Fibroblast of skin of left biceps (primary cell): ENCODE data around the gene SLCO1B3.
"Not testable (repeated sequence)": the region's sequence is repeated elsewhere in the genome, so short reads cannot be mapped to it uniquely, and the experiment has no call there.

Source experiments
- DNase-seq, 2 experiments: peaks; one replicate each; pipeline ENCODE4 v3.0.0-alpha.2; 2013; ENCODE audit warnings: low read depth in 2 of 2

The SLCO1B3 gene, protein sequence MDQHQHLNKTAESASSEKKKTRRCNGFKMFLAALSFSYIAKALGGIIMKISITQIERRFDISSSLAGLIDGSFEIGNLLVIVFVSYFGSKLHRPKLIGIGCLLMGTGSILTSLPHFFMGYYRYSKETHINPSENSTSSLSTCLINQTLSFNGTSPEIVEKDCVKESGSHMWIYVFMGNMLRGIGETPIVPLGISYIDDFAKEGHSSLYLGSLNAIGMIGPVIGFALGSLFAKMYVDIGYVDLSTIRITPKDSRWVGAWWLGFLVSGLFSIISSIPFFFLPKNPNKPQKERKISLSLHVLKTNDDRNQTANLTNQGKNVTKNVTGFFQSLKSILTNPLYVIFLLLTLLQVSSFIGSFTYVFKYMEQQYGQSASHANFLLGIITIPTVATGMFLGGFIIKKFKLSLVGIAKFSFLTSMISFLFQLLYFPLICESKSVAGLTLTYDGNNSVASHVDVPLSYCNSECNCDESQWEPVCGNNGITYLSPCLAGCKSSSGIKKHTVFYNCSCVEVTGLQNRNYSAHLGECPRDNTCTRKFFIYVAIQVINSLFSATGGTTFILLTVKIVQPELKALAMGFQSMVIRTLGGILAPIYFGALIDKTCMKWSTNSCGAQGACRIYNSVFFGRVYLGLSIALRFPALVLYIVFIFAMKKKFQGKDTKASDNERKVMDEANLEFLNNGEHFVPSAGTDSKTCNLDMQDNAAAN

DNA sequence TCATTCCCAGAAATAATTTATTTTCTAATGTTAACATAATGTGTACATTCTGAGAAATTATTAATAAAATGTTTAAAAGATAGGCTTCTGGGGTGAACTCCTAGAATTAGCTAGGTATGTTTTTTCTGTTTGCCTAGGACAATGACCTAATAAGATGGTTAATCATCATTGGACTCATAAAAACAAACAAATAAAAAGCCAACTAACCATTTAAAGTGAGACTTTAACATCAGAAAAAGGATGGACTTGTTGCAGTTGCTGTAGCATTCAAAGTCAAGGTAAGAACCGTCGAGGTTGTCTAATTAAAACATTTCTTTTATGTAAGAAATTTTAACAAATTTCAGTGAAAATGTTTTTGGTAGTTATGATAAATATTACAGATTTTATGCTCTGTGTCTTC lies at the start of gene SLCO1B3:
Gene SLCO1B3 (plus strand): TSS at position 219 of the 400 bp plus-strand sequence. CDS start 5,034 bp downstream, outside the sequence.
- no peak for DNase-seq

DNA sequence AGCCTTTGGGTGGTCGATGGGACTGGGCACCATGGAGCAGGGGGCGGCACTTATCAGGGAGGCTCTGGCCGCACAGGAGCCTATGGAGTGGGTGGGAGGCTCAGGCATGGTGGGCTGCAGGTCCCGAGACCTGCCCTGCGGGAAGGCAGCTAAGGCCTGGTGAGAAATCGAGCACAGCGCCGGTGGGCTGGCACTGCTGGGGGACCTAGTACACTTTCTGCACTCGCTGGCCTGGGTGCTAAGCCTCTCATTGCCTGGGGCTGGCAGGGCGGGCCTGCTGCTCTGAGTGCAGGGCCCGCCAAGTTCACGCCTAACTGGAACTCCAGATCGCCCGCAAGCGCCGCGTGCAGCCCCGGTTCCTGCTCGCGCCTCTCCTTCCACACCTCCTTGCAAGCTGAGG lies 33.1 kb upstream of the SLCO1B3 start:
- no peak for DNase-seq

DNA sequence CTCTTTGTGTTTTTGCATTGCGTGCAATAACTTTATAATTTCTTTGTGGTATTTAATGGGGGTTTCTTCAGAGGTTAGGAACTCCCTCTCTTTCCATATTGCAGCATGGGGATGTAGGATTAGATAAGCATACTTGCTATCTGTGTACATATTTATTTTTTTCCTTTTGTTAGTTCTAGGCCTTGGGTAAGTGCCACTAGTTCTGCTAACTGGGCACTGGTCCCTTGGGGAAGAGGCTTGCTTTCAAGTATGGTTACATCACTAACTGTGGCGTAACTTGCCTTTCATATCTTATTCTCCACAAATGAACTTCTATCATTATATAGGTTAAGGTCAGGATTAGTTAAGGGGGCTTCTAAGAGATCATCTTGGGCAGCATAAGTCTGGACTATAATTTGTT lies 31.5 kb upstream of the SLCO1B3 start:
- no peak for DNase-seq

DNA sequence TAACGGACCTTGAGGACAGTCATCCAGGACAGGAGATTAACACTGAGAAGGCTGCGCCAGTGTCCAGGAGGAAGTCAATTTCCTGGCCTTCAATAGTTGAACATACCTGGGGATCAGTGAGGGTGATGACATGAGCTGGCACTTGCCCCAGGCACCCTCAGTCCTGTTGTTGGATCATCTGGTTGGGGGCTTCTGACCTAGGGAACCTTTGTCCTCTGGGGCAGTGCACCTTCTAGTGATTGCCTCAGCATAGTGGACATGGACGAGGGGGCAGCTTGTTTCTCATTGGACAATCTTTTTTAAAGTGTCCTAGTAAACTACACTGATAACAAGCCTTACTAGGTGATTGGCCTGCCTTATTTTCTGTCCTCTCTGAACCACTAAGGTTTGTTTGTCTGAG lies 30.5 kb upstream of the SLCO1B3 start:
- DNase-seq: not testable (repeated sequence)

DNA sequence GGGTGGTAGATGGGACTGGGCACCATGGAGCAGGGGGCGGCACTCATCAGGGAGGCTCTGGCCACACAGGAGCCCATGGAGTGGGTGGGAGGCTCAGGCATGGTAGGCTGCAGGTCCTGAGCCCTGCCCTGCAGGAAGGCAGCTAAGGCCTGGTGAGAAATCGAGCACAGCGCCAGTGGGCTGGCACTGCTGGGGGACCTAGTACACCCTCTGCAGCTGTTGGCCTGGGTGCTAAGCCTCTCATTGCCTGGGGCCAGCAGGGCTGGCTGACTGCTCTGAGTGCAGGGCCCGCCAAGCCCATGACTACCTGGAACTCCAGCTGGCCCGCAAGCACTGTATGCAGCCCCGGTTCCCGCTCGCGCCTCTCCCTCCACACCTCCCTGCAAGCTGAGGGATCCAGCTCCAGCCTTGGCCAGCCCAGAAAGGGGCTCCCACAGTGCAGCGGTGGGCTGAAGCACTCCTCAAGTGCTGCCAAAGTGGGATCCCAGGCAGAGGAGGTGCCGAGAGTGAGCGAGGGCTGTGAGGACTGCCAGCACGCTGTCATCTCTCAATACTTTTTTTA lies 26.6 kb upstream of the SLCO1B3 start:
- DNase-seq: not testable (repeated sequence)

DNA sequence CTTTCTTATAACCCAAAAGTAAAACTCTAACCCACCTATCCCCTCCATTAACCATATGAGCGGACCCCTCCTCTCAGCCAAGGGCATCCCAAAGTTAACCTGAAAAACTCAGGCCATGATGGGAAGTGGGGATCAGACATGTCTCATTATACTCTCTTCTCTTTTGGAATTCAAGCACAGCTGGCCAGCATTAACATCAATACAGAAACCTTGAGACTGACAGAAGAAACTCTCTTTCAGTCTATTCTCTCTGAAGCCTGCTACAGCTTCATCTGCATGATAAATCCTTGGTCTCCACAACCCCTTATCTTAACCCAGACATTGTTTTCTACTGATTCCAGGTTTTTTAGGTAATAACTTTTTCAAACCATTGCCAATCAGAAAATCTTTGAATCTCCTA lies 17.5 kb upstream of the SLCO1B3 start:
- DNase-seq: no peak

DNA sequence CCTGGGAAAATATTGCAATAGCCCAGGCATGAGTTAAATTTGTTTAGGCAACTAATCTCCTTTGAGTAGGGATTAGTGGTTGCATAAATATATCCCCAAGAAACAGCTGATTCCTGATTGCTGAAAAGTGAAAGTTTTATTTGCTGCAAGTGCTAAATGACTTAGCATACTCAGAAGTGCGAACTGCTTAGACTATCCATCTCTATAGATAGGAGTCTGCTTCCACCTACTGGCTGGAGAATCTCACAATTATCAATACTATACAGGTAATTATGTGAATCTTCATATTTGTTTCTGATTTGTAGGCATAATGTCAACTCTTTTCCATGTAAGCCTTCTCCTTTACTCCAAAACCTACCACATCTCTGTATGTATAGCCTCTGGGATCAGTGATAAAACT lies 12.0 kb upstream of the SLCO1B3 start:
- DNase-seq: no peak

DNA sequence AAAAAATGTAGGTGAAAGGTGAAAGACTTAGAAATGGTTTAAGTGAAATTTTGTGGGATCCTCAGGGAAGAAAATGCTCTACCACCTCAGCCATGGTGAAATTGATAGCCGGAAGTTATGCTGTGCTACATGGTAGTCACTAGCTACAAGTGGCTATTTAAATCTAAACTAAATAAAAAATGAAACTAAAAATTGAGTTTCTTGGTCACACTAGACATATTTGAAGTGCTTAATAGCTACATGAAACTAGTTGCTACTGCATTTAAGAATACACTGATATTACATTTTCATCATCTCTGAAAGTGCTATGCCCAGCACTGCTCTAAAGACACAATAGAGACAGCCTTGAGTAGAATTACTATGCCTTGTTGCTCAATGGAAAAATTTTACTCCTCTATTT lies 10.3 kb upstream of the SLCO1B3 start:
- no peak for DNase-seq

DNA sequence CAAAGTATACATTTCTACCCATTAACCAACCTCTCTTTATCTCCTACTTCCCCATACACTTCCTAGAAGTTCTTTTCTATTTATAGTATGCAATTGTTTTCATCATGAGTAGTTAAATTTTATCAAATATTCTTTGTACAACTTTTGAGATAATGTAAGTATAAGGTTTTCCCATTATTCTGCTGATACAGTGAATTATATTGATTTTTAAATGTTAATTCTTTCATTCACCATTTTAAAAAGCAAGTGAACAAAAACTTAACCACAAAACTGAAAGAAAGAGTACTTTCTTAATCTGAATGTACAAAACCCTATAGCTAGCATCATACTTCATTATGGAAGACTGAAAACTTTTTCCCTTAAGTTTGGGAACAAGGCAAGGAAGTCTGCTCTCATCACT lies 9.5 kb upstream of the SLCO1B3 start:
- DNase-seq: no peak

DNA sequence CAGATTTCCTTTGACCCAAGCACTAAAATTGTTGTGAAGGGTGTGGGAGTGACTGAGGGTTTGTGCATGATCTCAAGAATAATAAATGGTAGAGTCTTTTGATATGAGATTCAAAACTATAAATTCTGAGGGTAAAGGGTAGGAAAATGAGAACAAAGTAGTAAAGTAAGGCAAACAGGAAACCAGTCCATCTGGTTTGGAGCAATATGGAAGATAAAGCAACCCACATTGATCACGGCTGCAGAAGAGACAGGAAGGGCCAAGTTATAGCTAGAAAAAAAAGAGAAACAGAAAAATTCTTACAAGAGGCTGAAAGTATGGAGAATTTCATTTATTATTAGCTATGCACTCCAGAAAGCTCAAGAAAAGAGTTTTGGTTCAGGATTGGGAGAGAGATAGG lies 4.6 kb upstream of the SLCO1B3 start:
- DNase-seq: no peak

DNA sequence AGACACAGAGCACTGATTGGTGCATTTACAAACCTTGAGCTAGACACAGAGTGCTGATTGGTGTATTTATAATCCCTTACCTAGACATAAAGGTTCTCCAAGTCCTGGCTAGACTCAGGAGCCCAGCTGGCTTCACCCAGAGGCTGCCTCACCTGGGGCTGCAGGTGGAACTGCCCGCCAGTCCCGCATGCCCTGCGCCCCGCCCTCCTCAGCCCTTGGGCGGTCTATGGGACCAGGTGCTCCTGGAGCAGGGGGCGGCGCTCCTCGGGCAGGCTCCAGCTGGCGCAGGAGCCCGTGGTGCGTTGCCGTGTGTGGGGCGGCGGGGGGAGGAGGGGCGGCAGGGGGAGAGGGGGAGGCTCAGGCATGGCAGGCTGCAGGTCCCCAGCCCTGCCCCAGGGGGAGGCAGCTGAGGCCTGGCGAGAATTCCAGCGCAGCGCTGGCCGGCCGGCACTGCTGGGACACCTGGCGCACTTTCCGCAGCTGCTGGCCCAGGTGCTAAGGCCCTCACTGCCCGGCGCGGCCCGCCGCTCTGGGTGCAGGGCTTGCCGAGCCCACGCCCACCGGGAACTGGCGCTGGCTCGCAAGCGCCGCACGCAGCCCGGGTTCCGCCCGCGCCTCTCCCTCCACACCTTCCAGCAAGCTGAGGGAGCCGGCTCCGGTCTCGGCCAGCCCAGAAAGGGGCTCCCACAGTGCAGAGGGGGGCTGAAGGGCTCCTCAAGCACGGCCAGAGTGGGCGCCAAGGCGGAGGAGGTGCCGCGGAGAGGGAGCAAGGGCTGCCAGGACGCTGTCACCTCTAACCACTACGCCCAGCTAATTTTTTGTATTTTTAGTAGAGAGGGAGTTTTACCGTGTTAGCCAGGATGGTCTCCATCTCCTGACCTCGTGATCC lies 3.1 kb upstream of the SLCO1B3 start:
- no peak for DNase-seq

DNA sequence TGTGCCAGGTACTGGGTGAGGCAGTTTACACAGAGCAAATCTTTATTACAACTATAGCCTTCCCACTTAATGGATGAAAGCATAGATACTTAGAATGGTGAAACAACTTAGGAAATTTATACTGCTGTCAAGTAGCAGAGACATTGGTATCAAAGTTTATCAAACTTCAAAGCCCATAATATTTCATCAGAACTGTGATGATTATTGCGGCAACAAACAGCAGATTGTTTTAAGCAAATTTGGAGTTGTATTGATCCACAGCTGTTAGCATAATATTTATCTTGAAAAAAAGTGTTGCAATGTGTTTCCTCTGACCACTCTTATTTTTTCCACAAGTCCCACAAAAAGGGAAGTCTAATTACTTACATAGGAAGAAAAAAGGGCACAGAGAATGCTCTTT lies 2.0 kb upstream of the SLCO1B3 start:
- no peak for DNase-seq

DNA sequence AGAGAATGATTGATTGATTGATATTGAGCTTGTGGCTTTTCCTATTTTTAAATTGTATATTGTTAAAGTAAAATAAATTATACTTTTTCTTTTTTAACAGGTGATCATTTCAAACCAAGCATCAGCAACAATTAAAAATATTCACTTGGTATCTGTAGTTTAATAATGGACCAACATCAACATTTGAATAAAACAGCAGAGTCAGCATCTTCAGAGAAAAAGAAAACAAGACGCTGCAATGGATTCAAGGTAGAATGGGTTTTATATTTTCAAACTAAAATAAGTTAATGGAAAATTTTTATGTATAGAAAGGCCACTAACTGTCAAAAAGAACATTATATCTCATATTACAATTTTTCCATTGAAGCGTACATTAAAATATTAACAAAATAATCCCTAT lies 5.1 kb downstream of the SLCO1B3 start:
- DNase-seq: no peak

DNA sequence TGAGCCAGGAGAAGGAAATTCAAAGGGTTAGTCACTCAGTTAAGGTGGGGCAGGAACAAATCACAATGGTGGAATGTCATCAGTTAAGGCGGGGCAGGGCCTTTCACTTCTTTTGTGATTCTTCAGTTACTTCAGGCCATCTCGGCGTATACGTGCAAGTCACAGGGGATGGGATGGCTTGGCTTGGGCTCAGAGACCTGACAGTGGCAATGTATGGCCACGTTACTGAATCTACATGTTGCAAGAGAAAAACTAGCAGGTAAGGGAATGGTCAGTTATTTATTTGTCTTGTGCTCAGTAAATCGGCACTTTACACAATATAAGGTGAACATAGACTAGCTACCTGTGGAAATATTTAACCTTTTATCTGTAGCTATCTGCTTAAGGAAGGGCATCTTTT lies 11.9 kb downstream of the SLCO1B3 start:
- DNase-seq: no peak

DNA sequence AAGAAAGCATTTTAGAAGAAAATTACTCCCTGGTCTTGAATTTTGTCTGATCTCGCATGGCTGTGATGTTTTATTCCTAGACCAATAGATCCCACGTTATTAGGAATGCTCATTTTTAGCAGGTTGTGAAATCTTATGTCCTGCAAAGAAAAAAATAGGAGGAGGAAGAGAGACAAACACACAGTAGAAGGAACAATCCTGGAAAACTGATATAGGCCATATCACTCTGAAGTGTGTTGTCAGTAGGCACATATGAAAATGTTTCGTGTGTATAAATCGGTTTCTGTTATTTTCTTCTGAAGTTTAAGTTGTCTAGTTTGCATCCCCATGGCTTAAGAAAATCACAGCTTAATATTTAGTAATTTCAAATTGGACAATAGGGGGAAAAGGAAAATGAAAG lies 12.4 kb downstream of the SLCO1B3 start:
- DNase-seq: no peak

DNA sequence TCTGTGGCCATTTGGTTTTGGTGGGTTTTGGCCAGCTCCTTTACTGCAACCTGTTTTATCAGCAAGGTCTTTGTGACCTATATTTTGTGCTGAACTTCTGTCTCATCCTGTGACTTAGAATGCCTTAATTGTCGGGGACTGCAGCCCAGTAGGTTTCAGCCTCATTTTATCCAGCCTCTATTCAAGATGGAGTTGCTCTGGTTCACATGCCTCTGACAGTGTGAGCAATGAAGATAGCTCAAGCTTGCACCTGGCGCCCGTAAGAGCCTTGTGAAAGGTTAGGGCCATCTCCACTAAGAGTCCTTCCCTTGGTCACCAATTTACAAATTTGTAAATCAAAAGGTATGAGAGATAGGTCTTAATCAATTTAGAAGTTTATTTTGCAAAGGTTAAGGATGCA lies 19.4 kb downstream of the SLCO1B3 start:
- DNase-seq: no peak

DNA sequence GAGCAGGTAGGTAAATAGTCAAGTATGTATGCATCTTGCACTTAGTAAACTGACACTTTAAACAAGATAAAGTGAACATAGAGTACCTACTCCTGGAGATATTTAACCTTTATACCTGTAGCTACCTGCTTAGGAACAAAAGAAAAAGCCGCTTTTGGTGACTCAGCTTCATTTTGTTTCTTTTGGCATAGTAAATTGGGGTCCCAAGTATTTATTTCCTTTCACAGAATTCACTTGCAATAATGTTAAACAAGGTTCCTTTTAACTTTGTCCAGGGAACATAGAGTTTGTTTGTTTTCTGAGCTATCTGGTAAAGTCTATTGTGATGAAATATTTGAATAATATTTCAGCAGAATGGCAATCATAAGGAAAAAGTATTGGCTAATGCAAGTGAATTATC lies 20.0 kb downstream of the SLCO1B3 start:
- DNase-seq: no peak

DNA sequence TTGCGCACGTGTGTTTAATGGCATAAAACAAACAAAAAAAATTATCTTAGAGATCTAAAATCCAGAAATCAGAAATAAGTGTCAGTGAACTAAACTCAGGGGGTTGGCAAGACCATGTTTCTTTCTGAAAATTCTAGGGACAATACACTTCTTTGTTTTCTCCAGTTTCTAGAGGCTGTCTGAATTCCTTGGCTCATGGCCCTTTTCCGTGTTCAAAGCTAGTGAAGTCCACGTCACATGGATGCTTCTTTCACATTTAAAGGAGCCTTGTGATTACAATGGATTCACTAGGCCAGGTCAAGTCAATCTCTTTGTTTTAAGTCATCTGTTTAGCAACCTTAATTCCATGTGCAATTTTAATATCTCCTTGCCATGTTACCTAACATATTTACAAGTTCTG lies 22.4 kb downstream of the SLCO1B3 start:
- DNase-seq: no peak

DNA sequence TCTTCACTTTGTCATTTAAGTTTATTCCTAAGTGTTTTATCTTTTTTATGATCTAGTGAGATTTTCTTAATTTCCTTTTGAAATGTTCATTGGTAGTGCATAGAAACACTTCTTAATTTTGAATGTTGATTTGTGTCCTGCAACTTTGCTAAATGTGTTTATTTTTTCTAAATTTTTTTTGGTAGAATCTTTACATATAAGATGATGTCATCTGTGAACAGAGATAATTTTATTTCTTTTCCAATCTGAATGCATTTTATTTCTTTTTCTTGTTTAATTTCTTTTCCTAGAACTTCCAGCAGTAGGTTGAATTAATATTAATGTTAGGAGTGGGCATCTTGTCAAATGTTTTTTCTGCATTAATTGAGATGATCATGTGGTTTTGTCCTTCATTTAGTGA lies 42.1 kb downstream of the SLCO1B3 start:
- DNase-seq: no peak

DNA sequence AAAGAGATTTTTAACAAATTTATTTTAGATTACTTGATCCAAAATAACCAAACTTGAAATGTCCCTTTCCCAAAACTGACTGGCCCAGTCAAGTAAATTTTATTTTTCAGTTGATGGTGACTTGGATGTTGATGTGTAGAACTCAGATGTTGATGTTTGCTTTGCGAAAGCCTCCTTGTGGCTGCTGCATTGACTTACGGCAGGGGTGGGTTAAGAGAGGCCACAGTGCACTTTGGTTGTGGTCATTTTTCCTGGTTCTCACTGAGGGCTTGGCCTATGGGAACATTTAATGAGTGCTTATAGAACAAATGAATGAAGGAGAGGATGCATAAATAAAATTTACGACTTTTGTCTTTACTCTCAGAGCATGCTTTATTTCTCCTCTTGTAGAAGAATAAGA lies 52.6 kb downstream of the SLCO1B3 start:
- no peak for DNase-seq

DNA sequence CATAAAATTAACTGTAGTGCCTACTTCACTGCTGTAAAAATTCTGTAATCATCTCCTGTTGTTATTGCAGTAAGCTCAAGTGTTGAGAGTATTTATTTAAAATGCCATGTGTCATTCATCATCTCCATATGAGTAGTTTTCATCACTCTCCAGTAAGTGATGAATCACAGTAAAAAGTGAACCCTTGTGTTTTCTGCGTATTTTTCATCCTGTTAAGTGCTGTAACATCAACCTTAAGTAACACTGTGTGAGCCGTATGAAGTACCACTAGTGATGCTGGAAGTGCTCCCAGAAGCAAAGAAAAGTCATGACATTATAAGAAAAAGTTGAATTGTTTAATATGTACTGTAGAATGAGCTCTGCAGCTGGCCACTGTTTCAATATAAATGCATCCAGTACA lies 55.4 kb downstream of the SLCO1B3 start:
- DNase-seq: no peak

DNA sequence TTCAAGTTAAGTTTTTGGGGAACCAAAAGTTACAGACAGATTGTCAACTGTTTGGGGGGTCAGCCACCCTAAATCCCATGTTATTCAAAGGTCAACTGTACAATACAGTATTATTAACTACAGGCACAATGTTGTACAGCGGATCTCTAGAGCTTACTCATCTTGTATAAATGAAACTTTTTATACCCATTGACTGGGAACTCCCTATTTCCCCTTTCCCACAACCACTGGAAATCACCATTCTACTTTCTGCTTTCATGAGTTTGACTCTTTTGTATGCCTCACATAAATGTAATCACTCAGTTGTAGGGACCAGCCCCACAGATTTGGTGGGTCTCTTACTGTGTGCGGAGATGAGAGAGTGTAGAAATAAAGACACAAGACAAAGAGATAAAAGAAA lies 57.8 kb downstream of the SLCO1B3 start:
- no peak for DNase-seq
